Sigmoid colon (tissue), 4 donors: ENCODE measurements around the gene BANK1.

Experiments
- POLR2A ChIP-seq, 2 donors: fragments of 450-650 bp; IDR thresholded peaks; one replicate each; pipeline ENCODE4 v1.6.1; 2016; ENCODE audit warnings: antibody characterized with exemption in 2 of 2, mild to moderate bottlenecking in 2 of 2, moderate library complexity in 2 of 2
- POLR2AphosphoS5 ChIP-seq, 4 donors: sonication (generic); formaldehyde crosslinking; IDR thresholded peaks; one replicate each; pipeline ENCODE4 v1.6.1; 2017; ENCODE audit warnings: antibody characterized with exemption in 4 of 4
- TF ChIP-seq, protein P1 (sequence below), 4 experiments: fragments of 450-650 bp in 3 of 4; fragments of 200-600 bp in 1 of 4; IDR thresholded peaks; one replicate each; pipeline ENCODE4 v1.5.1; 2016 to 2019; ENCODE audit warnings: antibody characterized with exemption in 4 of 4, mild to moderate bottlenecking in 3 of 4, moderate library complexity in 2 of 4

DNA sequence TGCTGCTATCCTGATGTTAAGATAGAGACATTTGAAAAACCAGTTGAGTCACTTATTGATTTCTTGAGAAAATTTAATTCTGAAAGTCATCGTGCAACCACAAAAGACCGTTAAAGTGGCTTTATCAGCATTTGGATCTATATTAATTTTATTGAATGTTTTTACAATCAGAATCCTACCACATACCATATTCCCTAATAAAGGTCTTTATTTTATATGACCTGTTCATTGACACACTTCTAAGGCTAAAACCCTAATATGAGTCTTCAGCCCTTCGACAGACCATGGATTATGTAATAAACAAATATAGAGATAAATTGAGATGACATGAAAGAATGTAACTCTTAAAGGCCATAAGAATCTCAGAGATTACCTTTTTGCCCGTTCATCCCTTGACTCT is 68.1 kb downstream of the BANK1 start:
- TF ChIP-seq, protein P1, sequence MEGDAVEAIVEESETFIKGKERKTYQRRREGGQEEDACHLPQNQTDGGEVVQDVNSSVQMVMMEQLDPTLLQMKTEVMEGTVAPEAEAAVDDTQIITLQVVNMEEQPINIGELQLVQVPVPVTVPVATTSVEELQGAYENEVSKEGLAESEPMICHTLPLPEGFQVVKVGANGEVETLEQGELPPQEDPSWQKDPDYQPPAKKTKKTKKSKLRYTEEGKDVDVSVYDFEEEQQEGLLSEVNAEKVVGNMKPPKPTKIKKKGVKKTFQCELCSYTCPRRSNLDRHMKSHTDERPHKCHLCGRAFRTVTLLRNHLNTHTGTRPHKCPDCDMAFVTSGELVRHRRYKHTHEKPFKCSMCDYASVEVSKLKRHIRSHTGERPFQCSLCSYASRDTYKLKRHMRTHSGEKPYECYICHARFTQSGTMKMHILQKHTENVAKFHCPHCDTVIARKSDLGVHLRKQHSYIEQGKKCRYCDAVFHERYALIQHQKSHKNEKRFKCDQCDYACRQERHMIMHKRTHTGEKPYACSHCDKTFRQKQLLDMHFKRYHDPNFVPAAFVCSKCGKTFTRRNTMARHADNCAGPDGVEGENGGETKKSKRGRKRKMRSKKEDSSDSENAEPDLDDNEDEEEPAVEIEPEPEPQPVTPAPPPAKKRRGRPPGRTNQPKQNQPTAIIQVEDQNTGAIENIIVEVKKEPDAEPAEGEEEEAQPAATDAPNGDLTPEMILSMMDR (IDR thresholded peaks at IDR 0.05): no peak
- TF ChIP-seq POLR2AphosphoS5 (IDR thresholded peaks at IDR 0.05): no peak
- TF ChIP-seq POLR2A (IDR thresholded peaks at IDR 0.05): no peak
